Stimulated activated naive CD4-positive, alpha-beta T cell treated with Interleukin-2 at 50 U/mL for 16 hours (primary cell): ENCODE data around the gene FZD8.
"Not testable (repeated sequence)": the region's sequence is repeated elsewhere in the genome, so short reads cannot be mapped to it uniquely, and the experiment has no call there.

ENCODE experiments used
- DNase-seq: peaks from one replicate; lab custom pipeline; 2025; lab: John Stamatoyannopoulos, UW

The FZD8 gene

GRCh38 chr10:35642035-35642792 is at the start of gene FZD8:
Gene FZD8, minus strand, starts transcription at chr10:35642296. Its CDS starts 867 bp downstream, at chr10:35641429.
- DNase-seq = peak; percentile 69

- DNase-seq = no peak
Measured at GRCh38 chr10:35691522-35692236, 49.6 kb upstream of the FZD8 start.

- no peak for DNase-seq
Measured at GRCh38 chr10:35690534-35690933, 48.4 kb upstream of the FZD8 start.

- DNase-seq = not testable (repeated sequence)
Measured at GRCh38 chr10:35685858-35686257, 43.8 kb upstream of the FZD8 start.

GRCh38 chr10:35685402-35685801 is 43.3 kb upstream of the FZD8 start:
- no peak for DNase-seq

- no peak for DNase-seq
Measured at GRCh38 chr10:35684586-35684985, 42.5 kb upstream of the FZD8 start.

- DNase-seq = no peak
Measured at GRCh38 chr10:35675846-35676245, 33.8 kb upstream of the FZD8 start.

GRCh38 chr10:35674843-35675242 is 32.7 kb upstream of the FZD8 start:
- no peak for DNase-seq

GRCh38 chr10:35668865-35669650 is 27.0 kb upstream of the FZD8 start:
- no peak for DNase-seq

GRCh38 chr10:35667971-35668370 is 25.9 kb upstream of the FZD8 start:
- DNase-seq = no peak

GRCh38 chr10:35667270-35667889 is 25.3 kb upstream of the FZD8 start:
- no peak for DNase-seq

- DNase-seq = no peak
Measured at GRCh38 chr10:35661236-35661635, 19.1 kb upstream of the FZD8 start.

GRCh38 chr10:35659456-35659855 is 17.4 kb upstream of the FZD8 start:
- no peak for DNase-seq

GRCh38 chr10:35657621-35658020 is 15.5 kb upstream of the FZD8 start:
- no peak for DNase-seq

- no peak for DNase-seq
Measured at GRCh38 chr10:35652824-35653223, 10.7 kb upstream of the FZD8 start.

- DNase-seq = no peak
Measured at GRCh38 chr10:35650894-35651293, 8.8 kb upstream of the FZD8 start.

- no peak for DNase-seq
Measured at GRCh38 chr10:35644050-35644950, 2.2 kb upstream of the FZD8 start.

- DNase-seq = no peak
Measured at GRCh38 chr10:35643151-35644049, 1.3 kb upstream of the FZD8 start.

- DNase-seq = no peak
Measured at GRCh38 chr10:35642793-35643114, 658 bp upstream of the FZD8 start.

- DNase-seq = no peak
Measured at GRCh38 chr10:35641676-35642034, 441 bp downstream of the FZD8 start.
